ENCODE measurements around the gene PRTN3. TPM values are rescaled to one million over a fixed set of nuclear protein-coding genes. Genes with fewer than 3 reads are reported as not detected.
A peak's percentile ranks its signal among the peaks of the same experiment; 100 is the strongest.
"Not testable (repeated sequence)": the region's sequence is repeated elsewhere in the genome, so short reads cannot be mapped to it uniquely, and the experiment has no call there.

Gene PRTN3
- total RNA-seq, 1 experiment from 2014 or later, result not detected

- H3K4me1 ChIP-seq (replicated peaks), result no peaks in the 10 kb centered on the region
- no peak overlapping the region for H3K4me3 ChIP-seq
- H3K36me3 ChIP-seq, result peaks cover 42% of the 10 kb centered on the region
- no peak for DNase-seq (ENCODE audit: low read depth in 1 of 2, low spot score in 2 of 2)
- H3K9me3 ChIP-seq (replicated peaks), result no peaks in the 10 kb centered on the region
- 0 out of 2 replicates have a peak, but pooled peaks cover 2% of the 10 kb centered on the region for H3K27me3 ChIP-seq (replicated peaks)
- no peak overlapping the region for H3K27ac ChIP-seq
Measured at GRCh38 chr19:816500-816857, 24.3 kb upstream of the PRTN3 start.

- not testable (repeated sequence) for H3K36me3 ChIP-seq; DNase-seq (ENCODE audit: low read depth in 1 of 2, low spot score in 2 of 2); H3K27ac ChIP-seq; H3K27me3 ChIP-seq (replicated peaks); H3K4me3 ChIP-seq; H3K9me3 ChIP-seq (replicated peaks)
- H3K4me1 ChIP-seq (replicated peaks), result peaks cover 11% of the 10 kb centered on the region
Measured at GRCh38 chr19:820212-820611, 20.6 kb upstream of the PRTN3 start.

GRCh38 chr19:821231-821824 lies 19.5 kb upstream of the PRTN3 start:
- Histone ChIP-seq H3K4me3 (peak overlapping the region; percentile 15; the same call in 1 of the 2 replicates), H3K36me3 (no peaks in the 10 kb centered on the region), H3K27me3 (replicated peaks) (0 out of 2 replicates have a peak, but pooled peaks cover 2% of the 10 kb centered on the region)

GRCh38 chr19:821825-822503 lies 18.8 kb upstream of the PRTN3 start, which contains the start of gene PLPPR3:
TSS of gene PLPPR3 (minus strand) at chr19:821955. CDS start at chr19:821559, 396 bp downstream.
- DNase-seq (ENCODE audit: low read depth in 1 of 2, low spot score in 2 of 2), result no peak
- Histone ChIP-seq H3K4me3 (peak within 1 kb of the TSS; percentile 15; the same call in 1 of the 2 replicates), H3K27me3 (replicated peaks) (0 out of 2 replicates have a peak, but pooled peaks cover 2% of the 10 kb centered on the region), H3K9me3 (replicated peaks) (no peaks in the 10 kb centered on the region), H3K36me3 (no peaks in the 10 kb centered on the region), H3K27ac (no peak within 1 kb of the TSS), H3K4me1 (replicated peaks) (peaks cover 11% of the 10 kb centered on the region)

More at GRCh38 chr19:821231-821824, 19.5 kb upstream of the PRTN3 start:
- no peak for DNase-seq (ENCODE audit: low read depth in 1 of 2, low spot score in 2 of 2)
- Histone ChIP-seq H3K9me3 (replicated peaks) (no peaks in the 10 kb centered on the region), H3K27ac (no peak overlapping the region), H3K4me1 (replicated peaks) (peaks cover 11% of the 10 kb centered on the region)

- peak overlapping the region; percentile 39; the same call in 1 of the 2 replicates for H3K27ac ChIP-seq
- H3K4me3 ChIP-seq, result no peak overlapping the region
- H3K27me3 ChIP-seq (replicated peaks), result 0 out of 2 replicates have a peak, but pooled peaks cover 2% of the 10 kb centered on the region
- peaks cover 11% of the 10 kb centered on the region for H3K4me1 ChIP-seq (replicated peaks)
- no peaks in the 10 kb centered on the region for H3K9me3 ChIP-seq (replicated peaks)
- DNase-seq (ENCODE audit: low read depth in 1 of 2, low spot score in 2 of 2), result no peak
- H3K36me3 ChIP-seq, result no peaks in the 10 kb centered on the region
Measured at GRCh38 chr19:823565-824121, 17.2 kb upstream of the PRTN3 start.

GRCh38 chr19:824885-825284 lies 15.9 kb upstream of the PRTN3 start:
- H3K4me3 ChIP-seq, result no peak overlapping the region

GRCh38 chr19:825897-826644 lies 14.7 kb upstream of the PRTN3 start:
- DNase-seq (ENCODE audit: low read depth in 1 of 2, low spot score in 2 of 2), result no peak
- H3K36me3 ChIP-seq, result no peaks in the 10 kb centered on the region
- no peak overlapping the region for H3K4me3 ChIP-seq
- no peaks in the 10 kb centered on the region for H3K9me3 ChIP-seq (replicated peaks)
- H3K4me1 ChIP-seq (replicated peaks), result peaks cover 11% of the 10 kb centered on the region
- H3K27ac ChIP-seq, result no peak overlapping the region
- H3K27me3 ChIP-seq (replicated peaks), result 0 out of 2 replicates have a peak, but pooled peaks cover 2% of the 10 kb centered on the region

More at GRCh38 chr19:824885-825284, 15.9 kb upstream of the PRTN3 start:
- Histone ChIP-seq H3K4me1 (replicated peaks) (peaks cover 11% of the 10 kb centered on the region), H3K27ac (no peak overlapping the region), H3K36me3 (no peaks in the 10 kb centered on the region), H3K27me3 (replicated peaks) (0 out of 2 replicates have a peak, but pooled peaks cover 2% of the 10 kb centered on the region), H3K9me3 (replicated peaks) (no peaks in the 10 kb centered on the region)
- no peak for DNase-seq (ENCODE audit: low read depth in 1 of 2, low spot score in 2 of 2)

GRCh38 chr19:827314-827709 lies 13.5 kb upstream of the PRTN3 start:
- no peak overlapping the region for H3K27ac ChIP-seq
- no peaks in the 10 kb centered on the region for H3K36me3 ChIP-seq
- no peak overlapping the region for H3K4me3 ChIP-seq
- DNase-seq (ENCODE audit: low read depth in 1 of 2, low spot score in 2 of 2), result no peak
- H3K4me1 ChIP-seq (replicated peaks), result peaks cover 11% of the 10 kb centered on the region
- H3K9me3 ChIP-seq (replicated peaks), result no peaks in the 10 kb centered on the region
- H3K27me3 ChIP-seq (replicated peaks), result no peaks in the 10 kb centered on the region

- no peak for DNase-seq (ENCODE audit: low read depth in 1 of 2, low spot score in 2 of 2)
- Histone ChIP-seq H3K27ac (no peak within 1 kb of the TSS), H3K9me3 (replicated peaks) (no peaks in the 10 kb centered on the region), H3K27me3 (replicated peaks) (no peaks in the 10 kb centered on the region), H3K36me3 (no peaks in the 10 kb centered on the region), H3K4me1 (replicated peaks) (peaks cover 11% of the 10 kb centered on the region), H3K4me3 (no peak within 1 kb of the TSS)
Measured at GRCh38 chr19:827710-828321, 13.0 kb upstream of the PRTN3 start, which contains the start of gene AZU1. TSS of gene AZU1 (plus strand) at chr19:827837. CDS start at chr19:827847, 10 bp downstream.

GRCh38 chr19:829129-829758 lies 11.6 kb upstream of the PRTN3 start:
- no peak for DNase-seq (ENCODE audit: low read depth in 1 of 2, low spot score in 2 of 2)
- H3K27ac ChIP-seq, result no peak overlapping the region
- H3K27me3 ChIP-seq (replicated peaks), result no peaks in the 10 kb centered on the region
- H3K36me3 ChIP-seq, result no peaks in the 10 kb centered on the region
- no peaks in the 10 kb centered on the region for H3K4me1 ChIP-seq (replicated peaks)
- no peak overlapping the region for H3K4me3 ChIP-seq
- no peaks in the 10 kb centered on the region for H3K9me3 ChIP-seq (replicated peaks)

- no peak for DNase-seq (ENCODE audit: low read depth in 1 of 2, low spot score in 2 of 2)
- no peak overlapping the region for H3K4me3 ChIP-seq
- H3K9me3 ChIP-seq (replicated peaks), result no peaks in the 10 kb centered on the region
Measured at GRCh38 chr19:831407-832369, 9.1 kb upstream of the PRTN3 start.

GRCh38 chr19:834216-834615 lies 6.6 kb upstream of the PRTN3 start:
- no peaks in the 10 kb centered on the region; the same call in 1 of the 2 replicates for H3K27me3 ChIP-seq (replicated peaks)
- no peak for DNase-seq (ENCODE audit: low read depth in 1 of 2, low spot score in 2 of 2)
- H3K4me1 ChIP-seq (replicated peaks), result peaks cover 5% of the 10 kb centered on the region
- no peaks in the 10 kb centered on the region for H3K36me3 ChIP-seq
- H3K9me3 ChIP-seq (replicated peaks), result no peaks in the 10 kb centered on the region
- no peak overlapping the region for H3K4me3 ChIP-seq
- no peak overlapping the region for H3K27ac ChIP-seq

More at GRCh38 chr19:831407-832369, 9.1 kb upstream of the PRTN3 start:
- no peaks in the 10 kb centered on the region; the same call in 1 of the 2 replicates for H3K27me3 ChIP-seq (replicated peaks)
- no peak overlapping the region for H3K27ac ChIP-seq
- H3K4me1 ChIP-seq (replicated peaks), result no peaks in the 10 kb centered on the region
- H3K36me3 ChIP-seq, result no peaks in the 10 kb centered on the region

All from SJSA1 (cell line).